WTC11 (cell line): ENCODE measurements around the gene ERVK3-1. TPM values are rescaled to one million over a fixed set of nuclear protein-coding genes. Genes with fewer than 3 reads are reported as not detected.
"Not testable (repeated sequence)": the region's sequence is repeated elsewhere in the genome, so short reads cannot be mapped to it uniquely, and the experiment has no call there.

Experiments
- ATAC-seq: fragments of 200-7000 bp; cut with Tn5 transposase; 2 replicates; pipeline ENCODE4 v1.10.0; 2021; ENCODE audit warnings: mild to moderate bottlenecking, moderate library complexity
- CTCF ChIA-PET: fragments of 300-600 bp; sonication (Branson Sonifier 250); formaldehyde crosslinking; loops from one replicate; lab custom pipeline; 2021; ENCODE audit warnings: antibody characterized with exemption; lab: Charles Lee
- POLR2A ChIA-PET: fragments of 350-600 bp; sonication (Branson Sonifier 250); formaldehyde crosslinking; loops from one replicate; lab custom pipeline; 2021; ENCODE audit warnings: antibody characterized with exemption; lab: Charles Lee
- DNase-seq: peaks from one replicate; pipeline ENCODE4 v3.0.0; 2021; ENCODE audit warnings: low spot score
- H3K27ac Mint-ChIP-seq: 2 replicates; pipeline ENCODE4 v1.8.0; 2021; ENCODE audit warnings: mixed read lengths
- H3K27me3 Mint-ChIP-seq: 2 replicates; pipeline ENCODE4 v1.8.0; 2021; ENCODE audit warnings: low read depth, mild to moderate bottlenecking, moderate library complexity, mixed read lengths
- H3K36me3 Mint-ChIP-seq: 2 replicates; pipeline ENCODE4 v1.8.0; 2021; ENCODE audit warnings: mixed read lengths
- H3K4me1 Mint-ChIP-seq: 2 replicates; pipeline ENCODE4 v1.8.0; 2022; ENCODE audit warnings: mixed read lengths
- H3K4me3 Mint-ChIP-seq: 2 replicates; pipeline ENCODE4 v1.8.0; 2021; ENCODE audit warnings: mild to moderate bottlenecking, moderate library complexity, mixed read lengths
- H3K9me3 Mint-ChIP-seq: 2 replicates; pipeline ENCODE4 v1.8.0; 2021; ENCODE audit warnings: mixed read lengths
- ARID4B ChIP-seq: sonication (generic); formaldehyde crosslinking; IDR thresholded peaks from 2 replicates; pipeline ENCODE4 v1.8.0; 2023; ENCODE audit warnings: missing genetic modification reagents, mild to moderate bottlenecking, borderline replicate concordance
- CBFB ChIP-seq: sonication (generic); formaldehyde crosslinking; IDR thresholded peaks from 2 replicates; pipeline ENCODE4 v1.8.1; 2022; ENCODE audit warnings: mild to moderate bottlenecking, low read depth, missing genetic modification reagents
- CREM ChIP-seq: sonication (generic); formaldehyde crosslinking; IDR thresholded peaks from 2 replicates; pipeline ENCODE4 v1.8.1; 2022; ENCODE audit warnings: mild to moderate bottlenecking, missing genetic modification reagents, moderate library complexity
- E2F1 ChIP-seq: sonication (generic); formaldehyde crosslinking; IDR thresholded peaks from 2 replicates; pipeline ENCODE4 v1.8.0; 2022; ENCODE audit warnings: mild to moderate bottlenecking, missing genetic modification reagents
- E2F5 ChIP-seq: sonication (generic); formaldehyde crosslinking; IDR thresholded peaks from 2 replicates; pipeline ENCODE4 v1.8.1; 2022; ENCODE audit warnings: mild to moderate bottlenecking, moderate library complexity, missing genetic modification reagents
- ELF4 ChIP-seq: sonication (generic); formaldehyde crosslinking; IDR thresholded peaks from 2 replicates; pipeline ENCODE4 v1.8.1; 2022; ENCODE audit warnings: low read depth, mild to moderate bottlenecking, moderate library complexity, missing genetic modification reagents
- ETV6 ChIP-seq: sonication (generic); formaldehyde crosslinking; IDR thresholded peaks from 2 replicates; pipeline ENCODE4 v1.8.1; 2022; ENCODE audit warnings: mild to moderate bottlenecking, missing genetic modification reagents
- FOXK1 ChIP-seq: sonication (generic); formaldehyde crosslinking; IDR thresholded peaks from 2 replicates; pipeline ENCODE4 v1.8.0; 2022; ENCODE audit warnings: mild to moderate bottlenecking, moderate library complexity, missing genetic modification reagents
- FOXP1 ChIP-seq: sonication (generic); formaldehyde crosslinking; IDR thresholded peaks from 2 replicates; pipeline ENCODE4 v1.8.0; 2022; ENCODE audit warnings: missing genetic modification reagents, mild to moderate bottlenecking, moderate library complexity, borderline replicate concordance
- GABPB1 ChIP-seq: sonication (generic); formaldehyde crosslinking; IDR thresholded peaks from 2 replicates; pipeline ENCODE4 v1.8.1; 2023; ENCODE audit warnings: mild to moderate bottlenecking, missing genetic modification reagents
- IRF1 ChIP-seq: sonication (generic); formaldehyde crosslinking; IDR thresholded peaks from 2 replicates; pipeline ENCODE4 v1.8.0; 2023; ENCODE audit warnings: missing genetic modification reagents
- MAX ChIP-seq: sonication (generic); formaldehyde crosslinking; IDR thresholded peaks from 2 replicates; pipeline ENCODE4 v1.8.0; 2022; ENCODE audit warnings: mild to moderate bottlenecking, missing genetic modification reagents
- NFATC4 ChIP-seq: fragments of 250-450 bp; sonication (Bioruptor Pico); IDR thresholded peaks from 2 replicates; pipeline ENCODE4 v1.9.0; 2021; ENCODE audit warnings: mild to moderate bottlenecking
- NFE2L1 ChIP-seq: sonication (generic); formaldehyde crosslinking; IDR thresholded peaks from 2 replicates; pipeline ENCODE4 v1.8.1; 2023; ENCODE audit warnings: missing genetic modification reagents
- TP53 ChIP-seq: sonication (generic); formaldehyde crosslinking; IDR thresholded peaks from 2 replicates; pipeline ENCODE4 v1.8.1; 2023; ENCODE audit warnings: mild to moderate bottlenecking, missing genetic modification reagents
- USF2 ChIP-seq: sonication (generic); formaldehyde crosslinking; IDR thresholded peaks from 2 replicates; pipeline ENCODE4 v1.8.1; 2023; ENCODE audit warnings: mild to moderate bottlenecking, missing genetic modification reagents, moderate library complexity
- ZBTB43 ChIP-seq: sonication (generic); formaldehyde crosslinking; IDR thresholded peaks from 2 replicates; pipeline ENCODE4 v1.8.1; 2023; ENCODE audit warnings: mild to moderate bottlenecking, missing genetic modification reagents
- ZNF263 ChIP-seq: sonication (generic); formaldehyde crosslinking; IDR thresholded peaks from 2 replicates; pipeline ENCODE4 v1.8.1; 2022; ENCODE audit warnings: low read depth, mild to moderate bottlenecking, moderate library complexity, missing genetic modification reagents
- ZNF423 ChIP-seq: fragments of 250-450 bp; sonication (Bioruptor Pico); IDR thresholded peaks from 2 replicates; pipeline ENCODE4 v2.1.2; 2022; ENCODE audit warnings: mild to moderate bottlenecking, moderate library complexity
- ZNF671 ChIP-seq: fragments of 250-450 bp; sonication (Bioruptor Pico); IDR thresholded peaks from 2 replicates; pipeline ENCODE4 v1.8.0; 2021; ENCODE audit warnings: mild to moderate bottlenecking
- total RNA-seq: library from RNA; stranded (reverse); gene quantifications from 3 replicates; pipeline ENCODE4 v1.2.3, GENCODE V29; 2021

Gene ERVK3-1
- total RNA-seq, 1 experiment from 2014 or later, result 26.0 TPM

- TF ChIP-seq IRF1 (no peak), ARID4B (CRISPR knock-in tag) (peak; percentile 67; the same call in 1 of the 2 replicates), ELF4 (no peak), MAX (CRISPR knock-in tag) (peak; percentile 72; the same call in 1 of the 2 replicates), NFE2L1 (no peak), NFATC4 (CRISPR knock-in tag) (no peak), FOXP1 (CRISPR knock-in tag) (peak; percentile 87; the same call in 1 of the 2 replicates), ETV6 (CRISPR knock-in tag) (peak; percentile 39; the same call in 1 of the 2 replicates), ZBTB43 (peak; percentile 71; the same call in 1 of the 2 replicates), USF2 (CRISPR knock-in tag) (peak; percentile 18; the same call in 1 of the 2 replicates), E2F5 (peak; percentile 38; the same call in 1 of the 2 replicates), ZNF423 (peak; percentile 59), CREM (CRISPR knock-in tag) (peak; percentile 34; the same call in 1 of the 2 replicates), TP53 (CRISPR knock-in tag) (peak; percentile 52; the same call in 1 of the 2 replicates), E2F1 (CRISPR knock-in tag) (peak; percentile 81; the same call in 1 of the 2 replicates), ZNF263 (CRISPR knock-in tag) (no peak), GABPB1 (CRISPR knock-in tag) (no peak), FOXK1 (CRISPR knock-in tag) (0 out of 2 replicates have a peak, but pooled peaks have one; percentile 32), ZNF671 (no peak), CBFB (CRISPR knock-in tag) (peak; percentile 95; the same call in 1 of the 2 replicates)
Measured at GRCh38 chr19:58346961-58347929, 42.1 kb downstream of the ERVK3-1 start (continued).

- DNase-seq, H3K9me3 Mint-ChIP-seq, H3K27ac Mint-ChIP-seq, H3K4me1 Mint-ChIP-seq, ATAC-seq, H3K36me3 Mint-ChIP-seq: not testable (repeated sequence)
- POLR2A ChIA-PET, result interaction anchor here (2.9 kb wide), 1 partner anchor 15 kb away, joined by 25 read pairs; the partner anchor contains the start of gene ZNF497
- CTCF ChIA-PET, result interaction anchor here (0.7 to 3.2 kb wide), 7 partner anchors 9 to 166 kb away, joined by 3 to 22 read pairs (median 7); partner anchors contain the start of genes ZNF497 and ZNF8
- peaks cover 54% of the 10 kb centered on the region for H3K27me3 Mint-ChIP-seq
- H3K4me3 Mint-ChIP-seq, result peak overlapping the region; percentile 93
Measured at GRCh38 chr19:58348080-58348479, 42.9 kb downstream of the ERVK3-1 start.
